ENCODE results near the gene UBE3C.

GRCh38 chr7:157124690-157125089 is 14.0 kb upstream of the UBE3C start:
- TF ChIP-seq POLR2AphosphoS5 (IDR thresholded peaks at IDR 0.05; ENCODE audit: low read depth, low read length) (no peak), POLR2A (IDR thresholded peaks at IDR 0.05; ENCODE audit: low read depth, low read length) (no peak)
